WI38 (cell line): Measurements from ENCODE around the gene ERN1.
A peak's percentile ranks its signal among the peaks of the same experiment; 100 is the strongest.

Source experiments
- H3K4me3 ChIP-seq: 2 replicates; pipeline ENCODE4 v1.5.1; 2011; ENCODE audit warnings: low read depth, mild to moderate bottlenecking, control low read depth, low read length
- TF ChIP-seq, protein P1 (sequence below): IDR thresholded peaks from 2 replicates; pipeline ENCODE4 v1.5.1; 2012; ENCODE audit warnings: low read depth, mild to moderate bottlenecking, control low read depth, low read length

The ERN1 gene

DNA sequence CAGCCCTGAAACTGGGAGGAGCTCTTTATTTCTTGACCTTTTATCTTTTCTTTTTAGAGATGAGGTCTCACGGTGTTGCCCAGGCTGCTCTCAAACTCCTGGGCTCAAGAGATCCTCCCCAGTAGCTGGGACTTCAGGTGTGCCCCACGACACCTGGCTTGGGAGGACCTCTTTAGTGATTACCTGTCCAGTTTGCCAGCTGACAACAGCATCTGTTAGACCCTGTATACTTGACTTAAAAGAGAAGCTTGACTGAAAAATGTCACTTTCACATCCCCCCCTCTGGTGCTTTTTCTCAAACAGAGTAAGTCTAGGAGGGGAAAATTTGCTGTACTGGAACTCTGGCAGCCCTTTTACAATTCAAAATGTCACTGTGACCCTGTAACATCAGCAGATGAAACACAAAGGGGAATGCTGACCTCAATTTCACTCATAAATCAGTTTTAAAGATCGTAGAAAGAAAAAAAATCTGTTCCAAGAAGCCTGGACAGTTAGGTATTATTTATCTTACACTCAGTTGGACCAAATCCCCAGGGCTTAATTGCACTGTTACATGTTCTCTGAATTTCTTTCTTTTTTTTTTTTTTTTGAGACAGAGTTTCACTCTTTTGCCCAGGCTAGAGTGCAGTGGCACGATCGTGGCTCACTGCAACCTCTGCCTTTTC, 1.8 kb upstream of the ERN1 start:
- H3K4me3 ChIP-seq = no peak overlapping the region
- TF ChIP-seq, protein P1, sequence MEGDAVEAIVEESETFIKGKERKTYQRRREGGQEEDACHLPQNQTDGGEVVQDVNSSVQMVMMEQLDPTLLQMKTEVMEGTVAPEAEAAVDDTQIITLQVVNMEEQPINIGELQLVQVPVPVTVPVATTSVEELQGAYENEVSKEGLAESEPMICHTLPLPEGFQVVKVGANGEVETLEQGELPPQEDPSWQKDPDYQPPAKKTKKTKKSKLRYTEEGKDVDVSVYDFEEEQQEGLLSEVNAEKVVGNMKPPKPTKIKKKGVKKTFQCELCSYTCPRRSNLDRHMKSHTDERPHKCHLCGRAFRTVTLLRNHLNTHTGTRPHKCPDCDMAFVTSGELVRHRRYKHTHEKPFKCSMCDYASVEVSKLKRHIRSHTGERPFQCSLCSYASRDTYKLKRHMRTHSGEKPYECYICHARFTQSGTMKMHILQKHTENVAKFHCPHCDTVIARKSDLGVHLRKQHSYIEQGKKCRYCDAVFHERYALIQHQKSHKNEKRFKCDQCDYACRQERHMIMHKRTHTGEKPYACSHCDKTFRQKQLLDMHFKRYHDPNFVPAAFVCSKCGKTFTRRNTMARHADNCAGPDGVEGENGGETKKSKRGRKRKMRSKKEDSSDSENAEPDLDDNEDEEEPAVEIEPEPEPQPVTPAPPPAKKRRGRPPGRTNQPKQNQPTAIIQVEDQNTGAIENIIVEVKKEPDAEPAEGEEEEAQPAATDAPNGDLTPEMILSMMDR = no peak

DNA sequence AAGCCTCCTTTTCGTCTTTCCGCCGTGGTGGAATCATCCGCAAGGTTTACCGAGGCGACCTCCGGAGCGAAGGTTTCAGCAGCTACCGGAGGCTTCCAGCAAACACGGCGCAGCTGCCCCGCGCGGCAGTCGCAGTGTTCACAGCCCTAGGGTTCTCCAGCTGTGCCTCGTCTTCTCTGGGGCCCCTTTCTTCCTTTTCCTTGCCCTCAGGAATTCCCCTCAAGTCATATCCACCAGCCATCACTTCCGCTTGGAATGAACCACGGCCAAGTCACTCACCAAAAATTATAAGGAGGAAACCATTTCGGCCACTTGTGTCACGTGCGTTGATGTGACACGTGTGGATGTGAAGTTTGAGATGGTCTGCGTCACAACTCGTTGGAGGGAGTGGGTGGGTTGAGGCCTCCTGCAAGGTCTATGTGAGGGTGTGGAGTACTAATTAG, 636 bp upstream of the ERN1 start:
- peak overlapping the region; percentile 55 for H3K4me3 ChIP-seq
- TF ChIP-seq, protein P1 = no peak

DNA sequence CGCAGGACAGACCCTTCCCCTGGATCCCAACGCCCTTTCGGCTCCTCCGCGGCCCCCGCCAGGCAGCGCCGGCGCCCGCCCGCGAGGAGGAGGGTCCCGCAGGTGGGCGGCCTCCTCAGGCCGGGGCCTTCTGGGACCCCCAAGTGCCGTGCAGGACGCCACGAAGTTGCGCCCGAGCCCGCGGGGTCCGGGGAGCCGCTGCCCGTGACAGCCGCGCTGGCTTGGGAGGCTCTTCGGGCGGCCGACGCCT, 504 bp downstream of the ERN1 start:
- peak overlapping the region; percentile 77 for H3K4me3 ChIP-seq
- TF ChIP-seq, protein P1 = no peak

DNA sequence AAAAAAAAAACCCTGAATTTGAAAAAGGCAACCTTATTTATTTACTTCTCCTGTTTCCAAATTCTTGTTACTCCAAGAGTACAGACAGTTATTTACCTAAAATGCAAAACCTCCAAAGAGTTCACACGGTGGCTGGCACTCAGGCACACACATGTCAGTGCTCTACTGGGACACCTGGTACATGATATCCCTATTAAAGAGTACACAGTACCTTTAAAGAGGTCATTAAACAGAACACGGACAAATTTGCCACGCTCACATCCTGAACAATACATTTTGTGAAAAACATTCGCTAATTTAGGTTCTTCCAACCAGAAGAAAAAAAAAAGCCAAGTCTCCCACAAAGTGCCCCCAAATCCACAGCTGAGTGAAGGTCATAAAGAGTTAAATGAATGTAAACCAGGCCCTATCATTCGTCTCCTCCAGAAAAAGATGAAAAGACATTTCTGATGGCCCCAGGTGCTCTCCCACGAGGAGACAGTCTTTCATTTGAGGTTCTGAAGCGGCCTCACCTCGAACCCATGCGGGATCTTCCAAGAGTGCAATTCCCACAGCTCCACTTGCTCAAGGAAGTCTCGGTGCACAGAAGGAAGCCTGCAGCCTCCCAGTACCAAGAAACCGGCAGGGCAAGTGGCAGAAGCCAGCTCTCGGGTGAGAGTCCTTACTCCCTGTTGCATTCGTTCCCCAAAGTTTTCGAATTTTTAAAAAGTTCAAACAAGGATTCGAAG, 993 bp downstream of the ERN1 start:
- peak overlapping the region; percentile 77 for H3K4me3 ChIP-seq
- TF ChIP-seq, protein P1 = no peak

DNA sequence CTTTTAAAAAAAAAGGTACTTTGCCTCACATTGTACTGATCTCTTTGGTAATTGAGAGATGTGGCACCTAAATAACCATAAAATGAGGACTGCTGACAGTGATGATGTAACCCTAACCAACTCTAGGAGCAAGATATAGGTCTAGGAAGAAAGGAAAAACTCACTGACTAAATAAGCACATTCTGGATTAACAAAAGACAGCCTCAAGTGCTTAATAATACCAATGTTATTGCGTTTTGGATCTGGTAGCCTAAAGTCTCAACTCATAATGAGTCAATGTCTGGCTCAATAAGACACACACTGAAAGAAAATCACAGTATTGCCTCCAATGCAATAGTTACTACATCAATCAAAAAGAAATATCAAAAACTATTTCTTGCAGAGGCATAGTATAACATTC, 3.0 kb downstream of the ERN1 start:
- H3K4me3 ChIP-seq = no peak overlapping the region
- TF ChIP-seq, protein P1 = no peak

DNA sequence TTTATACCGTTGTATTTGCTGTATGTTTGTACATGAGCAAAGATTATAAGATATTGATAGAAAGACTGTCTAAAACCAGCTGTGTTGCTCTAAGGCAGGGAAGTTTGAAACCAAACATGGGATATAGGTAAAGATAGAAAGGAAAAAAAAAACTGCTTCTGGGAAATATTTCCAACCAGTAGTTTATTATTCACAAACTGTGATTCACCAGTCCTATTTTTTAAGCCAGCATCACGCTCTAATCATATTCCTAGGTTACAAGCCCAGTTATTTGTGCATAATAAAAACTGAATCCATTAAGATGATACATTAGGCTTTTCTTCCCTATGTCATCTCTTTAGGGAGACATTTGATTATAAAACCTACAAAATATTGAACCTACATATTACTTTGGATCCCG, 4.0 kb downstream of the ERN1 start:
- no peak overlapping the region for H3K4me3 ChIP-seq
- TF ChIP-seq, protein P1 = no peak

DNA sequence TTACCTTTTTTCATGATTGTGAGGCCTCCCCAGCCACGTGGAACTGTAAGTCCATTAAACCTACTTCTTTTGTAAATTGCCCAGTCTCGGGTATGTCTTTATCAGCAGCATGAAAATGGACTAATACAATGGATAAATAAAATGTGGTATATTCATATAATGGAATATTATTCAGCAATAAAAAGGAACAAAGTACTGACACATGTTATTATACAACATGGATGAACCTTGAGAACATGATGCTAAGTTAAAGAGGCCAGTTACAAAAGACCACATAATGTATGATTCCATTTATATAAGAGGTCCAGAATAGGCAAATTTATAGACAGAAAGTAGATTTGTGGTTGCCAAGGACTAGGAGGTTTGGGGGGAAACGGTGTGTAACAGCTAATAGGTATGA, 5.3 kb downstream of the ERN1 start:
- H3K4me3 ChIP-seq = no peak overlapping the region
- TF ChIP-seq, protein P1 = no peak
